DMS114 treated with DMSO at 0.1 percent for 48 hours (cell line): ENCODE results near the gene BEX4.
A peak's percentile ranks its signal among the peaks of the same experiment; 100 is the strongest.

Source experiments
- DNase-seq: peaks from one replicate; lab custom pipeline; 2025; ENCODE audit not compliant: unreplicated experiment; lab: John Stamatoyannopoulos, UW

The BEX4 gene

GRCh38 chrX:103236296-103236695 lies 21.4 kb downstream of the BEX4 start:
- no peak for DNase-seq

- DNase-seq: no peak
These were observed 25.2 kb downstream of the BEX4 start for GRCh38 chrX:103240155-103240554.

DNA sequence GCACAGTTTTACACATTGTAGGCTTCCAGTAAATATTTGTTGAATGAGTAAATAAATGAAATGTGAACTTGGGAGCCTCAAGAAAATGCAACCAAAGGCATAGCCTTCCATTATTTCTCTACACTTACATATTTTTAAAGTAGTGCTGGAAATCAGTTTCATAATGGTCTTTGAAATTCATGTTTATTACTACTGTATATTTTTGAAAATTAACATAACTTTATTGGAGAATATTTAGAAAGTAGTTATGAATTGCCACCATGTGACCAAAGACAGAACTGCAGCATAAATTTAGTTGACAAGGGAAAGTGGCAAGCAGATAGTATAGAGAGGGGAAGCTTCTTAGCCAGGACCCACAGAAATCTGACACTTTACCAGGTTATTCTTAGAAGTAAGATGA lies 33.6 kb downstream of the BEX4 start:
- DNase-seq: peak; percentile 65

DNA sequence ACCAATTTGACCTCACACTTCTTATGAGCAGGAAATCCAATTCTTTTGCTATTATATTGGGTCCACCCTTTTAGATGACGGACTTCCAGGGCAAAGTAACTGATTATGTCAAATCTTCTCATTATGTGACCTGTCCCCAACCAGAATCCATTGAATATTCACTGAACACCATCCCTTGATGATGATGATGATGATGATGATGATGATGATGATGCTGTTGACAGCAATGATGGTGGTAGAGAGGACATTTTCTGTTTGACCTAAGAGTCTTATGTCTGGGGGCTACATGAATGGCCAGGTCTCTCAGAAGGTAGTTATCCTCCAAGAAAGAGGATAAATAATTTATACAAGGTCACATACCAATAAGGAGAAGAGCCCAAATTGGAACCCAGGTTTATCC lies 34.9 kb downstream of the BEX4 start:
- no peak for DNase-seq

GRCh38 chrX:103250977-103251376 lies 36.1 kb downstream of the BEX4 start:
- DNase-seq: no peak

DNA sequence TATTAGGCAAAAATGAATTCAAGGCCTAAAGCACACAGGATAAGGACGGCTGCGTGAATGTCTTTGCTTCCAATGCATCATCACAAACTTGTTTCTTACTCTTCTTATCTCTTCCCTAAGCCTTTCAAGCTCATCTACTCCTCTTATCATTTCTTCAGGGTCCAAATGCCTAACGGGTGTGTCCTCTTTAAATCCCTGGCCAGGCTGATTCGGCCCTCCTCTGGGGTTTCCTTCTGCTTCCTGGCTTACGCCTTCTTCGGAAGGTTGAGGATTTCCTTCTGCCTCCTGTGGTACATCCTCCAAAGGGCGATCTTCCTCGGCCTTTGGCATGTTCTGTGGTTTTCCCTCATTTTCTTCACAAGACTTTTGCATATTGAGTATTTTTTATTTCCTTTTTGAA lies 38.7 kb downstream of the BEX4 start:
- DNase-seq: peak; percentile 34

GRCh38 chrX:103254171-103254824 lies 39.4 kb downstream of the BEX4 start:
- DNase-seq: peak; percentile 84

- peak; percentile 90 for DNase-seq
These were observed 40.1 kb downstream of the BEX4 start, which contains the start of gene TCEAL8 for GRCh38 chrX:103254921-103255493. TSS of gene TCEAL8 (minus strand) at chrX:103255155. CDS start at chrX:103253979, 1,176 bp downstream.

DNA sequence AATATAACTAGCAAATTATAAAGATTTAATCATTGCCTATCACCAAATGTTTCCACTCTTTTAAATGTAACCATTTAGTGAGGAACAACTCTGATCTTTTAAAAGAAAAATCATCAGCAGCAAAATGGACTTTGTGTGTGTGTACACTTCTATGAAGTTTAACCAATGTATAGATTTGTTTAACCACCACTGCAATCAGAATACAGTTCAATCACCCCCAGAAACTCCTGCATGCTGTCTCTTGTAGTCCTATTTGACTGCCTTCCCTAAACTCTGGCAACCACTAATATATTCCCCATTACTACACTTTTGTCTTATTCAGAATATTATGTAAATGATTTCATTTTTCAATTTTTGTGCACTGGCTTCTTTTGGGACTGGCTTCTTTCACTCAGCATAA lies 41.7 kb downstream of the BEX4 start:
- DNase-seq: no peak

- no peak for DNase-seq
These were observed 43.4 kb downstream of the BEX4 start for GRCh38 chrX:103258275-103258674.
